Peyer's patch (tissue), 4 donors: Measurements from ENCODE around the gene NCK2. TPM values are rescaled to one million over a fixed set of nuclear protein-coding genes. Genes with fewer than 3 reads are reported as not detected.

ENCODE experiments used
- DNase-seq, 3 donors: peaks; one replicate each; pipeline ENCODE4 v3.0.0-alpha.2; 2017 to 2019
- H3K27ac ChIP-seq, 4 donors: fragments of 200-600 bp; sonication (generic); one replicate each; pipeline ENCODE4 v1.5.1; 2016 to 2019
- H3K27me3 ChIP-seq, 2 donors: fragments of 200-600 bp; sonication (generic); one replicate each; pipeline ENCODE4 v1.5.1; 2019
- H3K36me3 ChIP-seq, 3 donors: fragments of 200-600 bp; sonication (generic); one replicate each; pipeline ENCODE4 v1.5.1; 2016 to 2019
- H3K4me1 ChIP-seq, 4 donors: fragments of 200-600 bp; sonication (generic); one replicate each; pipeline ENCODE4 v1.5.1; 2016 to 2019
- H3K4me3 ChIP-seq, 4 donors: fragments of 200-600 bp; sonication (generic); 1 replicate in 3 of 4; 2 replicates in 1 of 4; pipeline ENCODE4 v1.5.1; 2016 to 2019; ENCODE audit warnings: mild to moderate bottlenecking in 1 of 4
- H3K9me3 ChIP-seq, 4 donors: fragments of 200-600 bp; sonication (generic); one replicate each; pipeline ENCODE4 v1.5.1; 2016 to 2019; ENCODE audit warnings: mild to moderate bottlenecking in 1 of 4
- CTCF ChIP-seq, 6 experiments: fragments of 450-650 bp in 4 of 6; fragments of 200-600 bp in 2 of 6; sonication (generic) in 1 of 6; IDR thresholded peaks; one replicate each; pipeline ENCODE4 v1.5.1; 2017 to 2019; ENCODE audit warnings: antibody characterized with exemption in 6 of 6, mild to moderate bottlenecking in 3 of 6, moderate library complexity in 1 of 6
- POLR2A ChIP-seq, 2 donors: fragments of 450-650 bp; IDR thresholded peaks; one replicate each; pipeline ENCODE4 v1.5.1; 2017; ENCODE audit warnings: antibody characterized with exemption in 2 of 2, mild to moderate bottlenecking in 2 of 2, moderate library complexity in 2 of 2
- total RNA-seq, 4 donors: library from RNA; depleted of rRNA; stranded (reverse); fragments of >200 nt; gene quantifications; one replicate each; pipeline ENCODE4 v1.1.0, GENCODE V29; 2016

NCK2 gene
- total RNA-seq, 4 donors from 2014 or later: 58.6 to 94.5 (median 85.8) TPM

- H3K9me3 ChIP-seq: no peaks in the 10 kb centered on the region
- no peaks in the 10 kb centered on the region for H3K27me3 ChIP-seq
- peak in 2 of 3 donors; percentile 14 to 24 for DNase-seq
- TF ChIP-seq POLR2A (IDR thresholded peaks at IDR 0.05) (no peak), CTCF (IDR thresholded peaks at IDR 0.05) (no peak)
- peak overlapping the region in 1 of 4 donors; percentile 19 for H3K27ac ChIP-seq
- H3K4me3 ChIP-seq: no peak overlapping the region
- peaks cover 0 to 8% (median 0%) of the 10 kb centered on the region in 3 donors for H3K36me3 ChIP-seq
- H3K4me1 ChIP-seq: peaks cover 3 to 42% (median 13%) of the 10 kb centered on the region in 4 donors
Observed at GRCh38 chr2:105782646-105783045, 37.9 kb downstream of the NCK2 start.

- peaks cover 3 to 41% (median 14%) of the 10 kb centered on the region in 4 donors for H3K4me1 ChIP-seq
- H3K27ac ChIP-seq: no peak overlapping the region
- H3K9me3 ChIP-seq: no peaks in the 10 kb centered on the region
- no peak overlapping the region for H3K4me3 ChIP-seq
- H3K36me3 ChIP-seq: peaks cover 0 to 8% (median 0%) of the 10 kb centered on the region in 3 donors
- no peaks in the 10 kb centered on the region for H3K27me3 ChIP-seq
- peak in 2 of 3 donors; percentile 15 to 34 for DNase-seq
- TF ChIP-seq CTCF (IDR thresholded peaks at IDR 0.05): no peak
- TF ChIP-seq POLR2A (IDR thresholded peaks at IDR 0.05): no peak
Observed at GRCh38 chr2:105783151-105783738, 38.5 kb downstream of the NCK2 start.

GRCh38 chr2:105783972-105784371 lies 39.3 kb downstream of the NCK2 start:
- peaks cover 3 to 47% (median 16%) of the 10 kb centered on the region in 4 donors for H3K4me1 ChIP-seq
- no peaks in the 10 kb centered on the region for H3K27me3 ChIP-seq
- no peak overlapping the region for H3K4me3 ChIP-seq
- peaks cover 0 to 8% (median 0%) of the 10 kb centered on the region in 3 donors for H3K36me3 ChIP-seq
- H3K27ac ChIP-seq: no peak overlapping the region
- TF ChIP-seq POLR2A (IDR thresholded peaks at IDR 0.05) (no peak), CTCF (IDR thresholded peaks at IDR 0.05) (no peak)
- no peaks in the 10 kb centered on the region for H3K9me3 ChIP-seq
- DNase-seq: no peak

- no peak for DNase-seq
Observed at GRCh38 chr2:105784589-105784988, 39.9 kb downstream of the NCK2 start.

GRCh38 chr2:105785095-105785847 lies 40.6 kb downstream of the NCK2 start:
- DNase-seq: no peak
- Histone ChIP-seq H3K4me3 (no peak overlapping the region), H3K36me3 (peaks cover 0 to 8% (median 0%) of the 10 kb centered on the region in 3 donors), H3K9me3 (no peaks in the 10 kb centered on the region), H3K27me3 (no peaks in the 10 kb centered on the region), H3K27ac (no peak overlapping the region), H3K4me1 (peaks cover 13 to 60% (median 23%) of the 10 kb centered on the region in 4 donors)
- no peak for TF ChIP-seq CTCF (IDR thresholded peaks at IDR 0.05)
- no peak for TF ChIP-seq POLR2A (IDR thresholded peaks at IDR 0.05)

More at GRCh38 chr2:105784589-105784988, 39.9 kb downstream of the NCK2 start:
- Histone ChIP-seq H3K4me1 (peaks cover 7 to 53% (median 17%) of the 10 kb centered on the region in 4 donors), H3K36me3 (peaks cover 0 to 8% (median 0%) of the 10 kb centered on the region in 3 donors), H3K4me3 (no peak overlapping the region), H3K27me3 (no peaks in the 10 kb centered on the region), H3K9me3 (no peaks in the 10 kb centered on the region), H3K27ac (no peak overlapping the region)
- no peak for TF ChIP-seq CTCF (IDR thresholded peaks at IDR 0.05)
- TF ChIP-seq POLR2A (IDR thresholded peaks at IDR 0.05): no peak
